ENCODE results near the gene XXYLT1.

The XXYLT1 gene

GRCh38 chr3:195154793-195155535 is 116.0 kb downstream of the XXYLT1 start:
- no peak for DNase-seq (ENCODE audit: low read depth in 2 of 2, low spot score in 1 of 2)

GRCh38 chr3:195154111-195154791 is 116.7 kb downstream of the XXYLT1 start:
- no peak for DNase-seq (ENCODE audit: low read depth in 2 of 2, low spot score in 1 of 2)

- DNase-seq (ENCODE audit: low read depth in 2 of 2, low spot score in 1 of 2): no peak
Observed at GRCh38 chr3:195153653-195154052, 117.3 kb downstream of the XXYLT1 start.

GRCh38 chr3:195153130-195153529 is 117.8 kb downstream of the XXYLT1 start:
- DNase-seq (ENCODE audit: low read depth in 2 of 2, low spot score in 1 of 2): no peak

GRCh38 chr3:195151866-195152541 is 119.0 kb downstream of the XXYLT1 start:
- DNase-seq (ENCODE audit: low read depth in 2 of 2, low spot score in 1 of 2): no peak

- no peak for DNase-seq (ENCODE audit: low read depth in 2 of 2, low spot score in 1 of 2)
Observed at GRCh38 chr3:195151402-195151801, 119.6 kb downstream of the XXYLT1 start.

- no peak for DNase-seq (ENCODE audit: low read depth in 2 of 2, low spot score in 1 of 2)
Observed at GRCh38 chr3:195150181-195151118, 120.5 kb downstream of the XXYLT1 start.

GRCh38 chr3:195149292-195150030 is 121.5 kb downstream of the XXYLT1 start:
- no peak for DNase-seq (ENCODE audit: low read depth in 2 of 2, low spot score in 1 of 2)

GRCh38 chr3:195148549-195148948 is 122.4 kb downstream of the XXYLT1 start:
- DNase-seq (ENCODE audit: low read depth in 2 of 2, low spot score in 1 of 2): no peak

- DNase-seq (ENCODE audit: low read depth in 2 of 2, low spot score in 1 of 2): no peak
Observed at GRCh38 chr3:195147649-195148080, 123.3 kb downstream of the XXYLT1 start.

- no peak for DNase-seq (ENCODE audit: low read depth in 2 of 2, low spot score in 1 of 2)
Observed at GRCh38 chr3:195146131-195146530, 124.8 kb downstream of the XXYLT1 start.

GRCh38 chr3:195145579-195145978 is 125.4 kb downstream of the XXYLT1 start:
- DNase-seq (ENCODE audit: low read depth in 2 of 2, low spot score in 1 of 2): no peak

- no peak for DNase-seq (ENCODE audit: low read depth in 2 of 2, low spot score in 1 of 2)
Observed at GRCh38 chr3:195143221-195143620, 127.7 kb downstream of the XXYLT1 start.

GRCh38 chr3:195142519-195142918 is 128.4 kb downstream of the XXYLT1 start:
- no peak for DNase-seq (ENCODE audit: low read depth in 2 of 2, low spot score in 1 of 2)

- no peak for DNase-seq (ENCODE audit: low read depth in 2 of 2, low spot score in 1 of 2)
Observed at GRCh38 chr3:195140816-195141793, 129.9 kb downstream of the XXYLT1 start.

GRCh38 chr3:195140410-195140809 is 130.5 kb downstream of the XXYLT1 start:
- DNase-seq (ENCODE audit: low read depth in 2 of 2, low spot score in 1 of 2): no peak

- DNase-seq (ENCODE audit: low read depth in 2 of 2, low spot score in 1 of 2): no peak
Observed at GRCh38 chr3:195139876-195140240, 131.1 kb downstream of the XXYLT1 start.

GRCh38 chr3:195139091-195139875 is 131.7 kb downstream of the XXYLT1 start:
- no peak for DNase-seq (ENCODE audit: low read depth in 2 of 2, low spot score in 1 of 2)

Data from stimulated activated CD8-positive, alpha-beta memory T cell treated with anti-CD3 and anti-CD28 coated beads, Interleukin-4, amount 100 ng/mL, for 1 hour (primary cell).